Endometrial microvascular endothelial cells (primary cell): ENCODE results near the gene GALNT18. TPM values are rescaled to one million over a fixed set of nuclear protein-coding genes. Genes with fewer than 3 reads are reported as not detected.

ENCODE experiments used
- in situ Hi-C: cut with HindIII; loops from 2 replicates; pipeline ENCODE4 v1.10.0; 2017; ENCODE audit warnings: low sequenced_read_pairs, low pct_unique_long_range_greater_than_20kb; ENCODE audit errors: inconsistent ontology term
- total RNA-seq: library from RNA; depleted of rRNA; stranded (reverse); fragments of >200 nt; gene quantifications from one replicate; pipeline ENCODE4 v1.2.3, GENCODE V29; 2015; ENCODE audit errors: inconsistent ontology term

The GALNT18 gene
- total RNA-seq, 1 donor from 2014 or later: 39.8 TPM

DNA sequence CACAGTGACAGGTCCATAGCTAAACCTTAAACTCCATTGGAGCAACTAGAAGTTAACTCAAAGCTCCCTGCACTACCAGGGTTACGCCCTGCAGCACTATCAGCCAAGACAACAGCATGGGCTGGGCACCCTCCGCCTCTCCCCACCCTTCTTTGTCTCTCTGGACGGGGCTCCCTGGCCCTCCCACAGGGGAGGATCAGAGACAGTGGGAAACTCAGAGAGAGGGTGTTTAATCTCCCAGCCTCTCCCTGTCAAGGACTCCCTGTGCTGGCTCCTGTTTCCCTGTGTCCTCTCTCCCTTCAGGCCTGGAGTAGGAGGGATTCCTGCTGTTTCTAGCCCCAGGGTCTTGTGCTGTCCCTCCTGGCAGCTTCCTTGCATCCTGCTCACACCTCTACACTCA, 211.9 kb downstream of the GALNT18 start:
- in situ Hi-C loops: no loop called here

DNA sequence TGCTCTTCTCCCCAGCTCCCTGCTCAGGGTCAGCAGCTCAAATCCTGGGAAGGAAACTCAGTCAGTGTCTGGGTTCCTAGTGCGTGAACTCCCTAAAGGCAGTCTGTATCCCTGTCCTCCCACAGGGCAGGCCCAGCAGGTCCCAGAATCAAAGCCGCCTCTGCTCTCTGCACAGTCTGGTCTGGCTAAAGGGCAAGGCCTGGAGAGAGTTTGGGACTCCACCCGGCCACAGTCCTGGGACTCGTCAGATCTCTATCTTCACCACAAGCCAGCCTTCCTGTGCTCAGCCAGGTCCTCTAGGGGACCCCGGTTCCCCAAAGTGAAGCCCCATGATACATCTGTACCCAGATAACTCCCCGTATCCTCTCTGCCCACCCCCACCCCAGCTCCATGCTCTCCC, 212.6 kb downstream of the GALNT18 start:
- in situ Hi-C loops: no loop called here

GRCh38 chr11:11408436-11409221, 213.2 kb downstream of the GALNT18 start:
- in situ Hi-C loops: no loop called here

- in situ Hi-C loops: no loop called here
These were observed 214.1 kb downstream of the GALNT18 start for GRCh38 chr11:11407763-11408084.

DNA sequence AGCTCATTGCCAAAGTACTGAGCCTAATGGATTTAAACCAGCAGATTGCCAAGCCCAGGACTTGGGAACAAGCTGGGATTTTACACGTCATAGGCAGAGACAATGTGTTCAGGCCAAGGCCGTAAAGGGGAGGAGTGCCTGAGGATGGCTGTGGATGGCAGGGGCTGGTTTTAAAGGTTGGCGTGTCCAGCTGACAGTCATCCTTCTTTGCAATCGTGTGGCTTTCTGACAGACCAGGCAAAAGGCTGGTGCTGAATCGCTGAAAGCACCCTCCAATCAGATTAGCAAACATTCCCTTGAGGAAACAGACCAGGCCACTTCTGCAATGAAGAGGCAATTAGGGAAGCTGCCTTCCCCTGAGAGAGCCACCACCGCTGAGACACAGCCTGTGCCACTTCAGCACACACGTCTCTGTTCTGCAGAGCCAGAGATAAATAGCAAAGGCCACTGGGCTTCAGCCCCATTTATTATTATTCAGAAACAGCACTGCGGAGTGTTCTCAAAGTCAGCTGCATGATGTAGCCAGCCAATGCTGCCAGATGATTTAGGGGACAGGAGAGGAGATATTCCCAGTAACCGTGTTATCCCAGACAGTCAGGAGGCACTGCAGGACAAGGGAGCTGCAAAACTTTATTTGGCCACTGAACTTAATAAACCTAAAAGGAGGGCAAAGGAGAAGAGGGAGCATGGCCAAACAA, 214.6 kb downstream of the GALNT18 start:
- in situ Hi-C loops: no loop called here

DNA sequence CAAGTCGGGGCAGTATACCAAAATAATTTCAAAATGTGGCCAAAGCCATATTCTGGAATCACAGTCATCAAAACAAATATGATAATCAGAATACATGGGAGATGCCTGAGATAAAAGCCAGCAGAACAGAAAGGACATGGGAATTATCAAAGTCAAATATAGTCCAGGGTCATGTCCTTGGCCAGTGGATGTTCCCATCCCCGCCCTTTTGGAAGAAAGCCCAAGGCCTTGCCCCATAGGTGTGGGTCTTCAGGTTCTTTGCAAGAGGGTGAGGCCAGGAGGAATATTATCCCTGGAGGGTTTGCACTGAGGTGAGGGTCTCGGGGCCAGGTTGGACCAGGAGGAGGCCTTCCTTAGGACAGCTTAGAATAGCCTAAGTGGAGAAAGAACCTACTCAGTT, 215.2 kb downstream of the GALNT18 start:
- in situ Hi-C loops: no loop called here

DNA sequence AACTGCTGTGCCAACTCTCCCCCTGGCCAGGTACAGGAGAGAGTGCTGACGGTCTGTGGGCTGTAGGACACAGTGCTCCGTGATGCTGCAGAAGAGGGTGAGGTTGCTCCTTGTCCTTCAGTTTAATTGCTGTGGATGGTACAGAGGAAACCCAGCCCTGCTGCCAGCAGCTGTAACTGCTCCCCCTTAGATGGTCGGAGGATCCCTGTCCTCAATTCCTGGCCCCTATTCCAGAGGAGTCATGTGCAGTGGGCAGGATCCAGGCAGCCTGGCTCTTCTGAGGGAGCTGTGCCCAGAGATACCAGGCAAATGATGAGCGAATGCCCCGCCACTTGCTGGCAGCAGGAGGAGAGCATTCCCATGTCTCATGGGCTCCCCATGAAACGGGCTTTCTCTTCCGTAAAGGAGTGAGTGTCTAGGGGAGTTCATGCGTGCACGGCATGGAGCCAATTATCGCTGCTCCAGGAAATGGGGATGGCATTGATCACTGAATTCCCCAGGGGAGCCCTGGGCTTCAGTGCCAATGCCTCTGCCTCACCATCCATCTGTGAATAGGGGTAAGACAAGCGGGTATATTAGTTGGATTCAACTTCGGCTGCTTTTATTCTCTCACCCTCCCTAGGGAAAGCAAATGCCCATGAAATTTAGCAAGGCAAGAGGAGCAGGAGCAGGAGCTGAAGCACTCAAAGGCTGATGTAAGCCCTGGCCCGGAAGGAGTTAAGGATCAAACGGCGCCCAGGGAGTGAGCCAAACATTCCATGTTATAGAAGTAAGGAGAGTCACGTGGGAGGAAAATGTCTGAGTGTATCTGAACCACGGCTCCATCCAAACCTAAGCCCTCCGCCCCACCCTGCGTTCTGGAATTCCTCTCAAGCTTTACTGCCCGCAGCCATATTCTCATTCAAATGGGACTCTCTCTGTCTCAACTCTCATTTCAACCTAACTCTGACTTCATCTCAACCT, 217.8 kb downstream of the GALNT18 start:
- in situ Hi-C loops: no loop called here

- in situ Hi-C loops: no loop called here
These were observed 219.8 kb downstream of the GALNT18 start for GRCh38 chr11:11401960-11402535.

- in situ Hi-C loops: no loop called here
These were observed 221.1 kb downstream of the GALNT18 start for GRCh38 chr11:11400635-11401232.

- in situ Hi-C loops: no loop called here
These were observed 221.7 kb downstream of the GALNT18 start for GRCh38 chr11:11400121-11400520.

GRCh38 chr11:11397781-11398180, 224.0 kb downstream of the GALNT18 start:
- in situ Hi-C loops: no loop called here

DNA sequence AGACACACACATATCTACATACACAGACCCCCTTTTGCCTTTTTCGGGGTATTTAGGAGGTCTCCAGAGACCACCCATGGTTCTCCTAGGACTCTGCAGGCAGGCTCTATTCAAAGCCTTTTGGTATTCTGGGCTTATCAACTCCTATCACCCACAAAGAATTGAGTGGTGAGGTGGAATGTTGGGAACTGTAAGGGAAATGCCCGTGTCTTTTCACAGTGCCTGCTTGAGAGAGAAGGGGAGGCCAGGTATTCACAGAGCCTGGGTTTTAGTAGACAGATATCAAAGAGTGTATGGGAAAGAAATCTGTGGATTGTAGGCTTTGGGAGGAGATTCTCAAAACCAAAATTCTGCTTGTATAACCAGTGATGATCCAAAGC, 224.8 kb downstream of the GALNT18 start:
- in situ Hi-C loops: no loop called here

DNA sequence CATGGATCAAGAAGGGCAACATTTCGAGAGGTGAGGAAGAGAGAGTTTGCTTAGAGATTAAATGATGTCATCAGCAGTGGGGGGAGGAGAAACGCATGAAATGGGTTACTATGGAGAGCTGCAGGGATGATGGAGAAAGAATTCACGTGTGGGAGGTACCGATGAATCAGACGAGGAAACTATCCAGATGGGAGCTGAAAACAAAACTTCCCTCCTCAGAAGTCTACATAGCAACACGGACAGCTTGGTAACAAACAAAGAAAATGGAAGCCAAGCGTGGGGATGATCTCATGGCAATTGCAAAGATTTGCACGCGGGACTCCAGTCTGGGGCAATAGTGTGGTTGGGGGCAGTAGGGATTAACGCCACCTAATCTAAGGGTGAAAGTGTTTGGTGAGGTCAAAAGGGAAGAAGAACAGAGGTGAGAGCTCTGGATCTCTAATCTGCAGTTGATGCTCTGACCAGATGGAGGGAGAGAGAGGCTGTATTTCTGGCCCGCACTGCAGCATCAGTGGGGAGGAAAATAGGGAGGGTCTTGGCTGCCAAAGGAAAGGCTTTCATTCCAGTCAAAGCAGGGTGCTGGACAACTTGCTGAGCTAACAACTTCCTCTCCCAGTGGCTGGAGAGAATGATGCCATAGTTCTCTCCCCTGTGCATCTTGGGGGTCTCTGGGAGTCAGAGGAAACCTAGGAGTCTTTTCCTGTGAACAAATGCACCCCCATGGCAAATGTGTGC, 225.3 kb downstream of the GALNT18 start:
- in situ Hi-C loops: no loop called here

DNA sequence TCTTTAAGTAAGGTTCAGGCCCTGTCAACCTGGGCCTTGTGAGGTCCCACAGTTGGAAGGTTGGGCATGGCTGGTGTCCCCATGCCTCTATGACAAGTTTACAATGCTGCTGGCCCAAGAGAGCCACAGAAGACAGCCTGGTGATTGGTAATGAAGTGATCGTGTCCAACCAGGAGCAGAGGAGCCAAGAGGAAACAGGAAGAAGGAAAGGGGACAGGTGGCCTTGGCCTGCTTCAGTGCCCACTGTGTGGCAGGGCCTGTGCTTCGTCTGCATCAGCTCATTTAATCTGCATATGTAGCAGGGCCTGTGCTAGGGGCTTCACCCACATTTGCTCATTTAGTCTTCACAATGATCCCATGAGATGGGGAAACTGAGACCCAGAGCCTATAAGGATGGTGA, 226.7 kb downstream of the GALNT18 start:
- in situ Hi-C loops: no loop called here

DNA sequence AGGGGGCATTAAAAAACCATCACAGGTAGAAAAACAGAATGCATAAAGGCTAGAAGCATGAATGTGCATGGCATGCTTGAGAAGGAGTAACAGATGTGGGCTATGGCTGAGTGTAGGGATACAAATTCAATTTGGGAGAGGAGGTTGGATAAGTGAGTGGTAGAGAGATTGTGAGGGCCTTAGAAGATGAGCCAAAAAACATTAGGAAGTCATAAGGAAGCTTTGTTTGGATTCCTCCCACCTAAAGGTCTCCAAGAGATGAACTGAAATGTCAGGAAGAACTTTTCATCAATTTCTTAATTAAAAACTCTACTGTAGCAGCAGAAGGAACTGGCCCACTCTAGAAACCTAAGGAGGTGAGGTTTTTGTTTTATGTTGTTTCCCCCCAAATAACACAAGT, 227.6 kb downstream of the GALNT18 start:
- in situ Hi-C loops: no loop called here

GRCh38 chr11:11391796-11392463, 229.9 kb downstream of the GALNT18 start:
- in situ Hi-C loops: no loop called here

DNA sequence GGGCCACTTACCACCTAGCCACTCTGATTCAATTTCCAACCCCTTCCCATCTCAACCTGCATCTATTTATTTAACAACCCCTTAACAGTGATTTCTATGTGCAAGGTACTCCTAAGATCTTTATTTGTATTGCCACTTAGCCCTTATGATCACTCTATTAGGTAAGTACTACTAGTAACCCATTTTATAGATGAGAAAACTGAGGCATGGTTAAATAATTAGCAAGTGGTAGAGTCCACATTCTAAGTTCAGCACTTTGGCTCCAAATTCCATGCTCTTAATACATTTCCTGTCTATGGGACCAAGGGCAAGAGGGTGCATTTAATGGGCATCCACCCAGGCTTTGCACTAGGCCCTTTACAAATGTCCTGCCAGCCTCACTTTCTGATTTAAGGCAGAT, 230.6 kb downstream of the GALNT18 start:
- in situ Hi-C loops: no loop called here
